ENCODE data around the gene NYNRIN.
"Not testable (repeated sequence)": the region's sequence is repeated elsewhere in the genome, so short reads cannot be mapped to it uniquely, and the experiment has no call there.

Gene NYNRIN

DNA sequence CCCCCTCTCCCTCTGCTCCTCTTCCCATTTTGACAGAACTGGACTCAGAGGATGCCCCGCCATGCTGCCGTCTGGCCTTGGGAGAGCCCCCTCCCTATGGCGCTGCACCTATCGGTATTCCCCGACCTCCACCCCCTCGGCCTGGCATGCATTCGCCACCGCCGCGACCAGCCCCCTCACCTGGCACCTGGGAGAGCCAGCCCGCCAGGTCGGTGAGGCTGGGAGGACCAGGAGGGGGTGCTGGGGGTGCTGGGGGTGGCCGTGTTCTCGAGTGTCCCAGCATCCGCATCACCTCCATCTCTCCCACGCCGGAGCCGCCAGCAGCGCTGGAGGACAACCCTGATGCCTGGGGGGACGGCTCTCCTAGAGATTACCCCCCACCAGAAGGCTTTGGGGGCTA is 29.3 kb upstream of the NYNRIN start:
- no peak for FAIRE-seq
- DNase-seq (ENCODE audit: insufficient read length, low spot score) = no peak

DNA sequence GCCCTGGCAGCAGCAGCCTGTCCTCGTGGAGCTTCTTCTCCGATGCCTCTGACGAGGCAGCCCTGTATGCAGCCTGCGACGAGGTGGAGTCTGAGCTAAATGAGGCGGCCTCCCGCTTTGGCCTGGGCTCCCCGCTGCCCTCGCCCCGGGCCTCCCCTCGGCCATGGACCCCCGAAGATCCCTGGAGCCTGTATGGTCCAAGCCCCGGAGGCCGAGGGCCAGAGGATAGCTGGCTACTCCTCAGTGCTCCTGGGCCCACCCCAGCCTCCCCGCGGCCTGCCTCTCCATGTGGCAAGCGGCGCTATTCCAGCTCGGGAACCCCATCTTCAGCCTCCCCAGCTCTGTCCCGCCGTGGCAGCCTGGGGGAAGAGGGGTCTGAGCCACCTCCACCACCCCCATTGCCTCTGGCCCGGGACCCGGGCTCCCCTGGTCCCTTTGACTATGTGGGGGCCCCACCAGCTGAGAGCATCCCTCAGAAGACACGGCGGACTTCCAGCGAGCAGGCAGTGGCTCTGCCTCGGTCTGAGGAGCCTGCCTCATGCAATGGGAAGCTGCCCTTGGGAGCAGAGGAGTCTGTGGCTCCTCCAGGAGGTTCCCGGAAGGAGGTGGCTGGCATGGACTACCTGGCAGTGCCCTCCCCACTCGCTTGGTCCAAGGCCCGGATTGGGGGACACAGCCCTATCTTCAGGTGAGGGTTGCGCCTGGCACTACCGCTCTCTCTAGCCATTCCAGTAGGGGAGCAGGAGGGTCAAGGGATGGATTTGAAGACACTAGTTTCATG is 28.7 kb upstream of the NYNRIN start:
- DNase-seq (ENCODE audit: insufficient read length, low spot score) (no peak), FAIRE-seq (no peak)

- FAIRE-seq (no peak), DNase-seq (ENCODE audit: insufficient read length, low spot score) (no peak)
Observed at GRCh38 chr14:24370748-24371147, 28.1 kb upstream of the NYNRIN start.

GRCh38 chr14:24371605-24372004 is 27.2 kb upstream of the NYNRIN start:
- FAIRE-seq; DNase-seq (ENCODE audit: insufficient read length, low spot score): not testable (repeated sequence)

- no peak for DNase-seq (ENCODE audit: insufficient read length, low spot score)
- no peak for FAIRE-seq
Observed at GRCh38 chr14:24372701-24373416, 25.9 kb upstream of the NYNRIN start.

DNA sequence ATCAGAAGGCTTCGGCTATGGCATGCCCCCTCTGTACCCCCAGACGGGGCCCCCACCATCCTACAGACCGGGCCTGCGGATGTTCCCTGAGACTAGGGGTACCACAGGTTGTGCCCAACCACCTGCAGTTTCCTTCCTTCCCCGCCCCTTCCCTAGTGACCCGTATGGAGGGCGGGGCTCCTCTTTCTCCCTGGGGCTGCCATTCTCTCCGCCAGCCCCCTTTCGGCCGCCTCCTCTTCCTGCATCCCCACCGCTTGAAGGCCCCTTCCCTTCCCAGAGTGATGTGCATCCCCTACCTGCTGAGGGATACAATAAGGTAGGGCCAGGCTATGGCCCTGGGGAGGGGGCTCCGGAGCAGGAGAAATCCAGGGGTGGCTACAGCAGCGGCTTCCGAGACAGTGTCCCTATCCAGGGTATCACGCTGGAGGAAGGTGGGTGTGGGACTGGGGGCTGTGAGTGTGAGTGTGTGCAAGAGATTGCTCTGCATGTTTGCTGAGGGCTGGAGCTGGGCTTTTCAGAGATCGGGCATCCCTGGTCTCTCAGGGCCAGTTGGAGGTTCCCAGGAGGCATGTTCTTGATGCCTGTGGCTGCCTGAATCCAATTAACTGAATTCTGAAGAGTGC is 22.2 kb upstream of the NYNRIN start:
- no peak for FAIRE-seq
- DNase-seq (ENCODE audit: insufficient read length, low spot score) = no peak

- FAIRE-seq (no peak), DNase-seq (ENCODE audit: insufficient read length, low spot score) (no peak)
Observed at GRCh38 chr14:24377126-24377525, 21.7 kb upstream of the NYNRIN start.

DNA sequence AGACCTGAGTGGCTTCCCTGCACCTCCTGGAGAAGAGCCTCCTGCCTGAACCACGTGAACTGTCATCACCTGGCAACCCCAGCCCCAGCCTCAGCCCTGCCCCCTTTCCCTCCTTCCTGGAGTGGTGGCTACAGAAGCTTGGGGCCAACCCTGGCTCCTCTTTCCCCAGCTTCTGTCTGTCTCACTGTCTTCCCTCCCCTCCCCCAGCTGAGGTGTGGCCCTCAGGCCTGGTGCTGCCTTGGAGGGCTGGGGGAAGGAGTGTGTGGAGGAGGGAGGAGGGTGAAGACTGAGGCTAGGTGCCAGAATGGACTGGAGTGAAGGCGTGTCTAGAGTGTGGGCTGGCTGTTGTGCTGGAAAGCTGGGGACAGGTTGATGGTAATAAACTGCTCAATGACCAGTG is 21.1 kb upstream of the NYNRIN start:
- no peak for DNase-seq (ENCODE audit: insufficient read length, low spot score)
- FAIRE-seq = no peak

DNA sequence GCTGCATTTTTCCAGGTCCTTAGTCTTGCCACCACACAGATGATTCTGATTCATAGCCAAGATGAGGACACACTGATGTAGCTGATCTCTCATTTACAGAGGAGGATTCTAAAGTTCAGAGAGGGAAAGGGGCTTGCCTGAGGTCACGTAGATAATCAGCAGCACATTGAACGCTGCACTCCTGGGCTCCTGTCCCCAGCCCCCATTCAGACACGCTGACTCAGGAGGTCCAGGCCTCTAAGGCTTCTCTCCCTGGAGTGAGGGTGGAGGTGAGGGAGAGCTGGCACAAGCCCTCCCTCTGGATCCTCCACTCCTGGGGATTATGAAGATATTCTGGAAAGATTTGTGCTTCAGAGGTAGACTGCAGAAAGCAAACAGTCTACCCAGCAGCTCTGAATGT is 20.5 kb upstream of the NYNRIN start:
- DNase-seq (ENCODE audit: insufficient read length, low spot score) (no peak), FAIRE-seq (no peak)

DNA sequence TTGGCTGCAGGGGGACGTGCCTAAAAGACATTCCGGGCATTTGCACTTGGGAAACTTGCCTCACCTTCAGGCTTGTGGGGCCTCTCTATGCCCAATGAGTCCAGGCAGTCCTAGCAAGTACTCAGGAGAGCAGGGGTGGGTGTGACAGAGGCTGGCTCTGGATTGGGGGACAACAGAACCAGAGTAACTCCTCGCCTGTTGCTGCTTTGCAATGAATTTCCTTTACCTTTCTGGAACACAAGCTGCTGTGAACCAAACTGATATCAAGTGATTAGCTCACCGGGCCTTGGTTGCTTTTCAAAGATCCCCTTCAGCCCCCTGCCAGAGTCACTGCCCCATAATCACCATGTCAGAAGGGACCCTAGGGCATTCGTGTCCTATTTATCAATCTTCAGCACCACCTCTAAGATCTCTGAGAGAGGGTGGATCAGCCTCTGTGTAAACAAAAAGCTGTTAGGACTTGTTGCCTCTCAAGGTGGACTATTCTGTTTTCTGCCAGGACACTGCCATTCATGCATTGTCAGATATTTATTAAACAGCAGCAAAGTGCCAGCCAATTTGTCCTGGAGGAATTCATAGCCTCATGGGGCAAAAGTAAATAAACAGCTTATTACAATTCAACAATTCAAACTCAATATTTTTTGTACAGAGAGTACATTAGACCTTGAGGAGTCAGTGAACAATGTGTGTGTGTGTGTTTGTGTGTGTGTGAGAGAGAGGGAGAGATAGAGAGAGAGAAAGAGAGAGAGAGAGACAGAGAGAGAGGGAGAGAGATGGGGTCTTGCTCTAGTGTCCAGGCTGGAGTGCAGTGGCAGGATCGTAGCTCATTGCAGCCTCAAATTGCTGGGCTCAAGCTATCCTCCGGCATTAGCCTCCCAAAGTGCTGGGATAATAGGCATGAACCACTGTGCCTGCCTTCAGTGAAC is 19.6 kb upstream of the NYNRIN start:
- DNase-seq (ENCODE audit: insufficient read length, low spot score) = no peak
- FAIRE-seq = no peak

- FAIRE-seq (no peak), DNase-seq (ENCODE audit: insufficient read length, low spot score) (no peak)
Observed at GRCh38 chr14:24379907-24380730, 18.7 kb upstream of the NYNRIN start.

DNA sequence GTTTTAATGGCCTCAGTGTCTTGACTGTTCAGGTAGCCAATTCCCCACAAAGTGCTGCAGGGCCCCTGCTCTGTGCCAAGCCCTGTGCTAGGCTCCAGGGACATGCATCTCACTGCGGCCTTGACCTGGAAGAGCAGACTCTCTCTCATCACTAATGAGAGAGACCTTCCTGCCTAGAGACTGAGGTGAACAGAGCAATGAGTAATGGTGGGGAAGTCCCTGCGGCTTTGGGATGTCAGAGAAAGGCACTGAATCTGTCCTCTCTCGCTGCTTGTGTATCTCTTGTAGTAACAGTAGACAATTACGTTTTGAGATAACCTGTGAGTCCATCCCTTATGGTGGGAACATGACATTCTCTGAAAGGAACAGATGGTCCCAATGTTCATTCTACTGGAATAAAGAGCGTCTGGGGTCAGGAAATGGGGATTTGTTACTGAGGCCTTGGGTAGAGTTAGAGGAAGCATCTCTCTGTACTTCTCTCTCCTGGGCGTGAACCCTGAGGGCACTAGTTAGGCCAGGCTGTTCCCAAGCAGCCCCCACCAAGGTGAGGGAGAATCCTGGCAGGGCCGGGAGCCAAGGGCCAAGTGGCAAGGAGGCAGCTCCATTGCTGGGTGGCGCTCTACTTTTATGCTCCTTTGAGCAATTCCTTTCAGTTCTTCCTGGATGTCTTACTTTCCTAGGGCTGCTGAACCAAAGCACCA is 17.3 kb upstream of the NYNRIN start:
- FAIRE-seq (no peak), DNase-seq (ENCODE audit: insufficient read length, low spot score) (no peak)

DNA sequence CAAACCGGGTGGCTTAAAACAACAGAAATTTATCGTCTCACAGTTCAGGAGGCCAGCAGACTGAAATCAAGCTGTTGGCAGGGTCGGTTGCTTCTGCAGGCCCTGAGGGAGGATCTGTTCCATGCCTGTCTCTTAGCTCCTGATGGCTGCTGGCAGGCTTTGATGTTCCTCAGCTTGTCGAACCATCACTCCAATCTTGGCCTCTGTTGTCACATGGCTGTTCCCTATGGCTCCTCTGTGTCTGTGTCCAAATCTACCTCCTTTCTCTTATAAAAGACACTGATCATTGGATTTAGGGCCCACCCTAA is 16.8 kb upstream of the NYNRIN start:
- FAIRE-seq (no peak), DNase-seq (ENCODE audit: insufficient read length, low spot score) (no peak)

DNA sequence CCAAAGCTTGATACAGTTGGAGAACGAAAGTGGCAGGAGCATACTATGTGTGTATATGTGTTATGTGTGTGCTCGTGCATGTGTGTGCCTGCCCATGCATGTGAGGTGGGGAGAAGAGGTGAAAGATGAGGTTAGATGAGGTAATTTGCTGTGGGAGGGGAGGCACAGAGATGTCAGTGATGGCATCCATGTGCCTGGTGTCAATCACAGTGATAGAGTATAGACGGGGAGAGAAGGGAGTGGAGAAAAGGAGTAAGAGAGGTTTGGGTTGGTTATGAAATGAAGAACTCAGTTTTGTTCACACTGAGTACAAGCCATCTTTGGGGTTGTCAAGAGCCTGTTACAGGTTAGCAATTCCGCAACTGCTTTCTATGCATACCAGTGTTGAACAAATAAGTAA is 14.6 kb upstream of the NYNRIN start:
- no peak for DNase-seq (ENCODE audit: insufficient read length, low spot score)

DNA sequence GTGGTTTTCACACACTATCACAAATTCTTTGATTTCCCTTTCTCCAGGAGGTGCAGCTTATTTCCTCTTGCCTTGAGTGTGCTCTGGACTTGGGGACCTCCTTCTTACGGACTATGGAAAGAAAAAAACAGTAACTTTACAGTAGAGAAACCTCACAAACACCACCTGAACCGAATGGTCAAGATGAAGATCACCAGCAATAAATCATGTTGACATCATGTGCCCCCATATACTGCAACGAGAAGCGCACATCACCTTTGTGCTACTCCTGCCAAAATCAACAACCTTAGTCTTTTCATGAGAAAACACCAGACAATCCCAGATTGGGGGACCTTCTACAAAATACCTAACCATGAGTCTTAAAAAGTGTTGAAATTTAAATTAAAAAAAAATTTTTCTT is 13.3 kb upstream of the NYNRIN start:
- FAIRE-seq (no peak), DNase-seq (ENCODE audit: insufficient read length, low spot score) (no peak)

More for the DNA sequence above, 14.6 kb upstream of the NYNRIN start:
- FAIRE-seq = no peak

- FAIRE-seq (no peak), DNase-seq (ENCODE audit: insufficient read length, low spot score) (no peak)
Observed at GRCh38 chr14:24387009-24387345, 11.8 kb upstream of the NYNRIN start.

- not testable (repeated sequence) for FAIRE-seq; DNase-seq (ENCODE audit: insufficient read length, low spot score)
Observed at GRCh38 chr14:24387579-24387978, 11.2 kb upstream of the NYNRIN start.

DNA sequence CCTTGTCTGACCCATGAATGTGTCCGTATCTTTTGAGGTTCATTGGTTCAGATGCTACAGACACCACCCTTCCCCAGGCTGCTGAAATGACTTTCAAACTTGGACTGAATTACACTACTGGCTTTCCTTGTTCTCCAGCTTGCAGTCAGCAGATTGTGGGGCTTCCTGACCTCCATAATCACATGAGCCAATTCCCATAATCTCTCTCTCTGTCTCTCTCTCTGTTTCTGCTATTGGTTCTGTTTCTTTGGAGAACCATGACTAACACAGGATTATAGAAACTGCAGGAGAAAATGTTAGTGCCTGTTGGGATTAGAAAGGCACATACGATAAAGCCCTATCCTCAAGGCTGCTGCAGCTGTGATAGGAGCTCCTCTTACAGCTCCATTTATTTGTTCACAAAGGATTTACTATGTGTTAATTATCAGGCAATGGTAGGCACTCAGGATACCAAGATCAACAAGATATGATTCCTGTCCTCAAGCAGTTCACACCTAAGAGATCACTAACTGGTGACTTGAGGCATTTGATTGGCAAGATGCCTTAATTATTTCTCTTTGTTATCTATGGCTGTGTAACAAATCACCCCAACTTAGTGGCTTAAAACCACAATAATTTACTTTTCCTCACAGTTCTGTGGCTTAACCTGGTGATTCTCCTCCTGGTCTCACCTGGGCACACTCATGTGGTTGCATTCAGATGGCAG is 10.2 kb upstream of the NYNRIN start:
- no peak for FAIRE-seq
- no peak for DNase-seq (ENCODE audit: insufficient read length, low spot score)
